ENCODE data around the gene COL9A2.

COL9A2 gene

GRCh38 chr1:40306296-40306695, 10.8 kb downstream of the COL9A2 start:
- H3K4me3 ChIP-seq = no peak overlapping the region
- no peak overlapping the region for H3K27ac ChIP-seq

- no peak overlapping the region for H3K4me3 ChIP-seq
- H3K27ac ChIP-seq = no peak overlapping the region
Measured at GRCh38 chr1:40305871-40306270, 11.2 kb downstream of the COL9A2 start.

GRCh38 chr1:40305451-40305850, 11.6 kb downstream of the COL9A2 start:
- Histone ChIP-seq H3K27ac (no peak overlapping the region), H3K4me3 (no peak overlapping the region)

- no peak overlapping the region for H3K27ac ChIP-seq
- H3K4me3 ChIP-seq = no peak overlapping the region
Measured at GRCh38 chr1:40303790-40304189, 13.3 kb downstream of the COL9A2 start.

- no peak overlapping the region for H3K27ac ChIP-seq
- no peak overlapping the region for H3K4me3 ChIP-seq
Measured at GRCh38 chr1:40303051-40303771, 13.9 kb downstream of the COL9A2 start.

GRCh38 chr1:40302475-40302874, 14.6 kb downstream of the COL9A2 start:
- Histone ChIP-seq H3K4me3 (no peak overlapping the region), H3K27ac (no peak overlapping the region)

- Histone ChIP-seq H3K27ac (no peak overlapping the region), H3K4me3 (no peak overlapping the region)
Measured at GRCh38 chr1:40301541-40302299, 15.4 kb downstream of the COL9A2 start.

GRCh38 chr1:40301066-40301465, 16.0 kb downstream of the COL9A2 start:
- H3K27ac ChIP-seq = no peak overlapping the region
- H3K4me3 ChIP-seq = no peak overlapping the region

GRCh38 chr1:40300651-40301050, 16.4 kb downstream of the COL9A2 start:
- H3K4me3 ChIP-seq = no peak overlapping the region
- no peak overlapping the region for H3K27ac ChIP-seq

- no peak overlapping the region for H3K4me3 ChIP-seq
- no peak overlapping the region for H3K27ac ChIP-seq
Measured at GRCh38 chr1:40300249-40300567, 16.9 kb downstream of the COL9A2 start.

- H3K27ac ChIP-seq = no peak overlapping the region
- H3K4me3 ChIP-seq = no peak overlapping the region
Measured at GRCh38 chr1:40299366-40300248, 17.5 kb downstream of the COL9A2 start.

GRCh38 chr1:40291293-40291692, 25.8 kb downstream of the COL9A2 start:
- Histone ChIP-seq H3K4me3 (no peak overlapping the region), H3K27ac (no peak overlapping the region)

- no peak overlapping the region for H3K27ac ChIP-seq
- no peak overlapping the region for H3K4me3 ChIP-seq
Measured at GRCh38 chr1:40281853-40282252, 35.2 kb downstream of the COL9A2 start.

GRCh38 chr1:40276122-40276521, 41.0 kb downstream of the COL9A2 start:
- Histone ChIP-seq H3K4me3 (no peak overlapping the region), H3K27ac (no peak overlapping the region)

- Histone ChIP-seq H3K4me3 (no peak overlapping the region), H3K27ac (no peak overlapping the region)
Measured at GRCh38 chr1:40274331-40274730, 42.8 kb downstream of the COL9A2 start.

- Histone ChIP-seq H3K27ac (no peak overlapping the region), H3K4me3 (no peak overlapping the region)
Measured at GRCh38 chr1:40273547-40274166, 43.4 kb downstream of the COL9A2 start.

- no peak overlapping the region for H3K27ac ChIP-seq
Measured at GRCh38 chr1:40272653-40273213, 44.4 kb downstream of the COL9A2 start.

GRCh38 chr1:40270152-40270834, 46.8 kb downstream of the COL9A2 start:
- Histone ChIP-seq H3K27ac (no peak overlapping the region), H3K4me3 (no peak overlapping the region)

More at GRCh38 chr1:40272653-40273213, 44.4 kb downstream of the COL9A2 start:
- no peak overlapping the region for H3K4me3 ChIP-seq

GRCh38 chr1:40268211-40268610, 48.9 kb downstream of the COL9A2 start:
- no peak overlapping the region for H3K4me3 ChIP-seq
- H3K27ac ChIP-seq = peak overlapping the region in 6 of 21 experiments; percentile 14 to 73 (median 47)

Data from skin epidermis (tissue), 12 donors.